Neural cell (in vitro differentiated cells): Measurements from ENCODE around the gene CHD8. TPM values are rescaled to one million over a fixed set of nuclear protein-coding genes. Genes with fewer than 3 reads are reported as not detected.

Source experiments
- H2AFZ ChIP-seq: fragments of 200-600, 300-800 bp; sonication (generic), shearing (Covaris generic); 2 replicates; pipeline ENCODE4 v1.6.0; 2014; ENCODE audit warnings: low read depth, mild to moderate bottlenecking, antibody characterized with exemption, low read length, moderate library complexity
- H3F3A ChIP-seq: fragments of 200-600 bp; shearing (Covaris generic); 2 replicates; pipeline ENCODE4 v1.6.1; 2016; ENCODE audit warnings: mild to moderate bottlenecking, moderate library complexity, mixed read lengths, antibody characterized with exemption, low read length; ENCODE audit not compliant: insufficient read depth, poor library complexity, severe bottlenecking
- H3K27ac ChIP-seq: fragments of 200-600, 300-800 bp; sonication (generic), shearing (Covaris generic); 2 replicates; pipeline ENCODE4 v1.5.1; 2014; ENCODE audit warnings: mild to moderate bottlenecking, low read length, moderate library complexity
- H3K27me3 ChIP-seq: fragments of 300-800, 200-600 bp; sonication (generic), shearing (Covaris generic); 2 replicates; pipeline ENCODE4 v1.6.0; 2014; ENCODE audit warnings: mild to moderate bottlenecking, low read depth, low read length, moderate library complexity; ENCODE audit not compliant: insufficient read depth
- H3K36me3 ChIP-seq: fragments of 300-800, 200-600 bp; sonication (generic), shearing (Covaris generic); 2 replicates; pipeline ENCODE4 v1.5.1; 2014; ENCODE audit warnings: mild to moderate bottlenecking, antibody characterized with exemption, low read length, moderate library complexity; ENCODE audit not compliant: insufficient read depth
- H3K4me2 ChIP-seq: fragments of 300-800, 200-600 bp; sonication (generic), shearing (Covaris generic); 2 replicates; pipeline ENCODE4 v1.6.0; 2014; ENCODE audit warnings: mild to moderate bottlenecking, low read length
- H3K4me3 ChIP-seq: fragments of 300-800, 200-600 bp; sonication (generic), shearing (Covaris generic); 2 replicates; pipeline ENCODE4 v1.5.1; 2014; ENCODE audit warnings: mild to moderate bottlenecking, low read length, moderate library complexity
- H3K79me2 ChIP-seq: fragments of 200-600 bp; shearing (Covaris generic); replicated peaks from 2 replicates; pipeline ENCODE4 v1.6.0; 2014; ENCODE audit warnings: mild to moderate bottlenecking, low read length, moderate library complexity; ENCODE audit not compliant: insufficient read depth
- H3K9ac ChIP-seq: fragments of 300-800, 200-600 bp; sonication (generic), shearing (Covaris generic); 2 replicates; pipeline ENCODE4 v1.6.1; 2016; ENCODE audit warnings: mild to moderate bottlenecking, low read length, mixed read lengths
- H3K9me2 ChIP-seq: fragments of 200-600 bp; shearing (Covaris generic); 2 replicates; pipeline ENCODE4 v1.6.1; 2016; ENCODE audit warnings: mild to moderate bottlenecking, low read length, mixed read lengths; ENCODE audit not compliant: insufficient read depth
- H3K9me3 ChIP-seq: fragments of 200-600, 300-800 bp; sonication (generic), shearing (Covaris generic); 2 replicates; pipeline ENCODE4 v1.6.1; 2016; ENCODE audit warnings: mild to moderate bottlenecking, mixed run types, low read length, moderate library complexity, mixed read lengths
- H4K20me1 ChIP-seq: fragments of 200-600 bp; shearing (Covaris generic); 2 replicates; pipeline ENCODE4 v1.6.1; 2016; ENCODE audit warnings: mild to moderate bottlenecking, mixed run types; ENCODE audit not compliant: insufficient read depth
- EP300 ChIP-seq: fragments of 450-650 bp; conservative IDR thresholded peaks from 2 replicates; pipeline ENCODE4 v1.6.1; 2014; ENCODE audit warnings: antibody characterized with exemption, mild to moderate bottlenecking, moderate library complexity; ENCODE audit not compliant: poor library complexity, severe bottlenecking
- EZH2 ChIP-seq: fragments of 200-600, 300-800 bp; shearing (Covaris generic), sonication (generic); IDR thresholded peaks from 2 replicates; pipeline ENCODE4 v1.6.1; 2014; ENCODE audit warnings: antibody characterized with exemption, low read length, borderline replicate concordance, mild to moderate bottlenecking; ENCODE audit not compliant: insufficient read depth, poor library complexity, severe bottlenecking
- MXI1 ChIP-seq: fragments of 450-650 bp; conservative IDR thresholded peaks from 2 replicates; pipeline ENCODE4 v1.6.1; 2014; ENCODE audit warnings: antibody characterized with exemption, mild to moderate bottlenecking; ENCODE audit not compliant: poor library complexity, severe bottlenecking
- POLR2AphosphoS5 ChIP-seq: IDR thresholded peaks from 2 replicates; pipeline ENCODE4 v1.6.1; 2012
- RAD21 ChIP-seq: fragments of 450-650 bp; conservative IDR thresholded peaks from 2 replicates; pipeline ENCODE4 v1.6.1; 2014; ENCODE audit warnings: antibody characterized with exemption, mild to moderate bottlenecking, moderate library complexity
- REST ChIP-seq: IDR thresholded peaks from 2 replicates; pipeline ENCODE4 v1.6.1; 2012; ENCODE audit warnings: borderline replicate concordance
- SMC3 ChIP-seq: fragments of 450-650 bp; conservative IDR thresholded peaks from 2 replicates; pipeline ENCODE4 v1.6.1; 2014; ENCODE audit warnings: antibody characterized with exemption, mild to moderate bottlenecking, moderate library complexity; ENCODE audit not compliant: poor library complexity
- TAF1 ChIP-seq: IDR thresholded peaks from 2 replicates; pipeline ENCODE4 v1.6.1; 2012; ENCODE audit warnings: low read depth
- polyA plus RNA-seq: library from polyadenylated mRNA; depleted of rRNA; stranded (reverse); fragments of >200 nt; gene quantifications from 2 replicates; pipeline ENCODE4 v1.2.3, GENCODE V29; 2014
- TF ChIP-seq, protein P1 (sequence below): fragments of 450-650 bp; IDR thresholded peaks from 2 replicates; pipeline ENCODE4 v1.5.1; 2014; ENCODE audit warnings: antibody characterized with exemption, mild to moderate bottlenecking, moderate library complexity; ENCODE audit not compliant: poor library complexity, severe bottlenecking

The CHD8 gene
- polyA plus RNA-seq, 1 donor from 2014 or later: 44.1 TPM

DNA sequence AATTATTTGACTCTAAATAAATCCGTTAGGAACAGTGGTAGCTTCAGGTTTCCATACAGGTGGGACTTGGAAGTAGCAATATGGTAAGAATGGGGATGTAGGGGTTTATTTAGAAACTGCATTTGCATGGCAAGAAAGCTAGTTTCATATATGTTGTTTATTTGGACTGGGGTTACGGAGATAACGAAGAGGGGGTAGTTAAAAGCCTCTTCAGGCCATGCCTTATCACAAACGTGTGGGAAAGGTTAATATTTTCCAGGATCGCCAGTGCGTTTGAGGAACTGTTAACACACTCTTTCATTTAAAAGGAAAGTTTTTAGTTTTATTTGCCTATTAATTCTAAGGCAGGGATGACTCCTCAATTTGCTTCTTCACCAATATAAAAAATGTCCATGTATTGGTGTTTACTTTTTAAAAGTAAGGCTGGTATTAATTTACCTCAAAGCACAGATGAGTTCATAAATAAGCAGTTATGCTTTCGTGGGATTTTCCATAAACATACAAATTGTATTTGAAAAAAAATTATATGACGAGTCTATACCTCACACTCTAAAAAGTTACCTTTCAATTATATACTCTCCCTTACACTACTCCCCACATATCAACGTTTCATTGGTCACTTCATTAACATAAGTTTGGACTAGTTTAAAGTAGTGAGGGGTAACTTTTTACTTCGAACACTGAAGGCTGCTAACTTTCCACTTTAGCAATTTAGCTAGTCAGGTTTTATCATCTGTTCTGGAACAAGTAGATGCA is 20.0 kb upstream of the CHD8 start:
- Histone ChIP-seq H2AFZ (peak overlapping the region; percentile 59), H3K79me2 (peaks cover 42% of the 10 kb centered on the region), H3K27me3 (no peaks in the 10 kb centered on the region), H3K9me2 (no peaks in the 10 kb centered on the region), H3F3A (peaks cover 7% of the 10 kb centered on the region), H3K4me3 (peak overlapping the region; percentile 97), H3K9me3 (no peaks in the 10 kb centered on the region), H3K27ac (peak overlapping the region; percentile 82), H3K9ac (peak overlapping the region; percentile 72), H4K20me1 (no peaks in the 10 kb centered on the region), H3K36me3 (no peaks in the 10 kb centered on the region), H3K4me2 (peak overlapping the region; percentile 91)
- TF ChIP-seq, protein P1, sequence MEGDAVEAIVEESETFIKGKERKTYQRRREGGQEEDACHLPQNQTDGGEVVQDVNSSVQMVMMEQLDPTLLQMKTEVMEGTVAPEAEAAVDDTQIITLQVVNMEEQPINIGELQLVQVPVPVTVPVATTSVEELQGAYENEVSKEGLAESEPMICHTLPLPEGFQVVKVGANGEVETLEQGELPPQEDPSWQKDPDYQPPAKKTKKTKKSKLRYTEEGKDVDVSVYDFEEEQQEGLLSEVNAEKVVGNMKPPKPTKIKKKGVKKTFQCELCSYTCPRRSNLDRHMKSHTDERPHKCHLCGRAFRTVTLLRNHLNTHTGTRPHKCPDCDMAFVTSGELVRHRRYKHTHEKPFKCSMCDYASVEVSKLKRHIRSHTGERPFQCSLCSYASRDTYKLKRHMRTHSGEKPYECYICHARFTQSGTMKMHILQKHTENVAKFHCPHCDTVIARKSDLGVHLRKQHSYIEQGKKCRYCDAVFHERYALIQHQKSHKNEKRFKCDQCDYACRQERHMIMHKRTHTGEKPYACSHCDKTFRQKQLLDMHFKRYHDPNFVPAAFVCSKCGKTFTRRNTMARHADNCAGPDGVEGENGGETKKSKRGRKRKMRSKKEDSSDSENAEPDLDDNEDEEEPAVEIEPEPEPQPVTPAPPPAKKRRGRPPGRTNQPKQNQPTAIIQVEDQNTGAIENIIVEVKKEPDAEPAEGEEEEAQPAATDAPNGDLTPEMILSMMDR: no peak
- TF ChIP-seq SMC3: no peak
- no peak for TF ChIP-seq EP300
- no peak for TF ChIP-seq POLR2AphosphoS5
- TF ChIP-seq TAF1: no peak
- no peak for TF ChIP-seq MXI1
- no peak for TF ChIP-seq RAD21
- TF ChIP-seq REST: no peak
- TF ChIP-seq EZH2: no peak

DNA sequence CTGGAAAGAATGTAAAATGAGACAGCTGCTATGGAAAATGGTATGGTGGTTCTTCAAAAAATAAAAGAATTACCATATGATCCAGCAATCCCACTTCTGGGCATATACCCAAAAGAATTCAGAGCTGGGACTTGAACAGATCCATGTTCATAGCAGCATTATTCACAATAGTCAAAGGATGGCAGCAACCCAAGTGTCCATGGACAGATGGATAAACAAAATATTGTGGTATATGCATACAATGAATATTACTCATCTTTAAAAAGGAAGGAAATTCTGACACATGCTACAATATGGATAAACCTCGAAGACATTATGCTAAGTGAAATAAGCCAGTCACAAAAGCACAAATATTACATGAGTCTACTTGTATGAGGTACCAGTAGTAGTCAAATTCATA is 11.7 kb upstream of the CHD8 start:
- no peaks in the 10 kb centered on the region for H3F3A ChIP-seq
- no peaks in the 10 kb centered on the region for H3K79me2 ChIP-seq
- no peak for TF ChIP-seq POLR2AphosphoS5
- no peak for TF ChIP-seq EP300
- no peak for TF ChIP-seq EZH2
- TF ChIP-seq, protein P1: no peak
- TF ChIP-seq SMC3: no peak
- no peak for TF ChIP-seq TAF1
- TF ChIP-seq RAD21: no peak
- TF ChIP-seq REST: no peak
- no peak for TF ChIP-seq MXI1
- no peaks in the 10 kb centered on the region for H4K20me1 ChIP-seq
- no peak overlapping the region for H2AFZ ChIP-seq
- H3K27me3 ChIP-seq: no peaks in the 10 kb centered on the region
- H3K36me3 ChIP-seq: no peaks in the 10 kb centered on the region
- H3K9ac ChIP-seq: no peak overlapping the region
- H3K4me2 ChIP-seq: no peak overlapping the region
- H3K27ac ChIP-seq: no peak overlapping the region
- no peaks in the 10 kb centered on the region for H3K9me2 ChIP-seq
- no peaks in the 10 kb centered on the region for H3K9me3 ChIP-seq
- H3K4me3 ChIP-seq: no peak overlapping the region
